ENCODE measurements around the gene ARRB2. TPM values are rescaled to one million over a fixed set of nuclear protein-coding genes. Genes with fewer than 3 reads are reported as not detected.

Gene ARRB2
- total RNA-seq: 100 to 1,000 TPM; 210 to 226 TPM

GRCh38 chr17:4709794-4710692 lies at the start of gene ARRB2:
Gene ARRB2 (plus strand): TSS chr17:4710632. CDS start chr17:4710722, 90 bp downstream.
- peak within 1 kb of the TSS; percentile 94 for H3K27ac Mint-ChIP-seq
- ChIA-PET POLR2A (interaction anchor here (0.8 to 1.4 kb wide), 3 partner anchors 80 to 190 kb away, joined by 3 to 13 read pairs (median 3); partner anchors contain the start of gene PSMB6), CTCF (interaction anchor here (0.7 to 3.4 kb wide), 17 partner anchors 9 to 230 kb away, joined by 3 to 28 read pairs (median 4); partner anchors contain the start of genes CHRNE, PLD2, PSMB6 and RNF167)
- peaks cover 5% of the 10 kb centered on the region for H3K9me3 Mint-ChIP-seq
- H3K4me1 Mint-ChIP-seq (ENCODE audit: low read depth): peaks cover 55% of the 10 kb centered on the region
- no peaks in the 10 kb centered on the region for H3K27me3 Mint-ChIP-seq
- peak within 1 kb of the TSS; percentile 98 for H3K4me3 Mint-ChIP-seq
- H3K36me3 Mint-ChIP-seq: peaks cover 13% of the 10 kb centered on the region
- intact Hi-C loops (cut with micrococcal nuclease): loop anchor here (1.0 to 10.0 kb wide), 8 partner anchors 21 to 565 kb away; partner anchors contain the start of genes CYB5D2, MED11, MINK1 and PSMB6
- peak; percentile 99 for DNase-seq

DNA sequence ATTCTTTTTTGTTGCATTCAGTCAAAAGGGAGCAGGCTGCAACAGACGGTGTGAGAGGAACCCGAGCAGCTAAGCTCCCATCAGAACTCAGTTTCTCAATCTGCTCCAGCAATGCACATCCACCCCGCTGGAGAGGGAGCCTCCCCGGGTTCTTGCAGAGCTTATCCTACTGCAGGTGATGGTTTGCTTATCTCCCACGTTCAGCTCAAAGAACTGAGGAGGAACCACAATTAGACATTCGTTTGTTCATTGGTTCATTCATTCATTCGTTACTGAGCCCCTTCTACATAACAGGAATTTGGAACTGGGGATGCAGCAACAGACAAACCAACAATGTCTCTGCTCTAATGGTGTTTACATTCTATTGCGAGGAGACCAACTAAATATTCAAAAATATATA lies 46.7 kb upstream of the ARRB2 start:
- H3K4me1 Mint-ChIP-seq (ENCODE audit: low read depth): peaks cover 2% of the 10 kb centered on the region
- ChIA-PET CTCF (interaction anchor here (1.0 kb wide), 1 partner anchor 99 kb away, joined by 3 read pairs; no protein-coding TSS in a partner anchor), POLR2A (no interaction called here)
- intact Hi-C loops (cut with micrococcal nuclease): no loop called here
- H3K4me3 Mint-ChIP-seq: no peak overlapping the region
- DNase-seq: no peak
- H3K27ac Mint-ChIP-seq: no peak overlapping the region
- H3K36me3 Mint-ChIP-seq: no peaks in the 10 kb centered on the region
- no peaks in the 10 kb centered on the region for H3K9me3 Mint-ChIP-seq
- peaks cover 2% of the 10 kb centered on the region for H3K27me3 Mint-ChIP-seq

- ChIA-PET POLR2A (no interaction called here), CTCF (interaction anchor here (1.0 kb wide), 1 partner anchor 99 kb away, joined by 3 read pairs; no protein-coding TSS in a partner anchor)
- no peaks in the 10 kb centered on the region for H3K9me3 Mint-ChIP-seq
- intact Hi-C loops (cut with micrococcal nuclease): no loop called here
- H3K27ac Mint-ChIP-seq: no peak overlapping the region
- no peaks in the 10 kb centered on the region for H3K27me3 Mint-ChIP-seq
- no peak overlapping the region for H3K4me3 Mint-ChIP-seq
- H3K36me3 Mint-ChIP-seq: no peaks in the 10 kb centered on the region
- no peaks in the 10 kb centered on the region for H3K4me1 Mint-ChIP-seq (ENCODE audit: low read depth)
- no peak for DNase-seq
Observed at GRCh38 chr17:4664230-4664629, 46.2 kb upstream of the ARRB2 start.

DNA sequence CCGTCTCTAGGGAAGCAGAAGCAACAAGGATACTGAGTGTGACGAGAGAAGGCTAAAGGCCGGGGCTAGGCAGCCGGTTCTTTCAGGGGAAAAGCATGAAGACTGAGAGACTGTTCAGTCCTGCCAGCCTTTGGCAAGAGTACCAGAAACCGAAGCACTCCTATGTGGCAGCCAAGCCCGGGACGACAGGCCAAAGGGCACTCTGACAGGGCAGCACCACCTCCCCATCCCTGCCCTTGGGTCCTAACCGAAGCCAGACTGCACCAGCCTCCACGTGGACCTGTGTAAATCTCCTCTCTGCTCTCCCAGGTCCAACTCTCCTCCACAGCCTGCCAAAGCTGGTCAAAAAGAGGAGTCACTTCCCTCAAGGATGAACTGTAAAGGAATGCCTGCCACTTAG lies 45.4 kb upstream of the ARRB2 start:
- H3K9me3 Mint-ChIP-seq: no peaks in the 10 kb centered on the region
- CTCF ChIA-PET: no interaction called here
- H3K27ac Mint-ChIP-seq: no peak overlapping the region
- no peaks in the 10 kb centered on the region for H3K27me3 Mint-ChIP-seq
- POLR2A ChIA-PET: no interaction called here
- no peaks in the 10 kb centered on the region for H3K4me1 Mint-ChIP-seq (ENCODE audit: low read depth)
- intact Hi-C loops (cut with micrococcal nuclease): no loop called here
- H3K36me3 Mint-ChIP-seq: no peaks in the 10 kb centered on the region
- no peak overlapping the region for H3K4me3 Mint-ChIP-seq
- no peak for DNase-seq

- POLR2A ChIA-PET: no interaction called here
- CTCF ChIA-PET: no interaction called here
- H3K27ac Mint-ChIP-seq: no peak overlapping the region
- no peaks in the 10 kb centered on the region for H3K9me3 Mint-ChIP-seq
- DNase-seq: no peak
- H3K4me1 Mint-ChIP-seq (ENCODE audit: low read depth): no peaks in the 10 kb centered on the region
- no peaks in the 10 kb centered on the region for H3K27me3 Mint-ChIP-seq
- peaks cover 7% of the 10 kb centered on the region for H3K36me3 Mint-ChIP-seq
- intact Hi-C loops (cut with micrococcal nuclease): no loop called here
- H3K4me3 Mint-ChIP-seq: no peak overlapping the region
Observed at GRCh38 chr17:4666296-4666695, 44.1 kb upstream of the ARRB2 start.

GRCh38 chr17:4667166-4667565 lies 43.3 kb upstream of the ARRB2 start:
- DNase-seq: no peak
- Mint-ChIP-seq H3K27ac (no peak overlapping the region), H3K4me1 (ENCODE audit: low read depth) (no peaks in the 10 kb centered on the region), H3K27me3 (no peaks in the 10 kb centered on the region), H3K4me3 (no peak overlapping the region), H3K9me3 (no peaks in the 10 kb centered on the region), H3K36me3 (peaks cover 10% of the 10 kb centered on the region)
- POLR2A ChIA-PET: interaction anchor here (0.9 kb wide), 1 partner anchor 98 kb away, joined by 3 read pairs; no protein-coding TSS in a partner anchor
- CTCF ChIA-PET: no interaction called here
- intact Hi-C loops (cut with micrococcal nuclease): no loop called here

DNA sequence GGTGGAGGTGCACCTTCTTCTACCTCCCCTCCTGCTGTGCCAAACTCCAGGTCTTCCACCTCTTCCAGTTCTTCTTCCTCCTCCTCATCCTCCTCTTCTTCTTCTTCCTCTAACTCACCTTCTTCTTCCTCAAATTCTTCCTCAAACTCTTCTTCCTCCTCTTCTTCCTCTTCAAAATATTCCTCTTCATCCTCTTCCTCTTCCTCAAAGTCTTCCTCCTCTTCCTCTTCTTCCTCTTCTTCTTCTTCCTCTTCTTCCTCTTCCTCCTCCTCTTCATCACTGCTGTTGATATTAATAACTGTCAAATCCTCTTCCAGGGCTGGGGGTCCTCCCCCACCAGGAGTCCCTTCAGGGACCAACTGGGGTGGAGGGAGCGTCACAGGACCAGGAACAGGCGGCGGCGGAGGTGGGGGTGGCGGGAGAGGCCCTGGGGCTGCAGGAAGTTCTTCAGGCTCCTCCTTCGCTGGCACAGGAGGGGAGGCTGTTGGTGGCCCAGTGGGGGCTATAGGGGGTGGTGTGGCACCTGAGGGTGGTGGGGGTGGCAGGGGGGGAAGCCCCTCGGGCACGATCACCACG lies 38.3 kb upstream of the ARRB2 start:
- DNase-seq: no peak
- H3K36me3 Mint-ChIP-seq: peaks cover 42% of the 10 kb centered on the region
- H3K4me3 Mint-ChIP-seq: no peak overlapping the region
- ChIA-PET CTCF (no interaction called here), POLR2A (no interaction called here)
- H3K9me3 Mint-ChIP-seq: no peaks in the 10 kb centered on the region
- H3K27me3 Mint-ChIP-seq: no peaks in the 10 kb centered on the region
- intact Hi-C loops (cut with micrococcal nuclease): no loop called here
- no peak overlapping the region for H3K27ac Mint-ChIP-seq
- no peaks in the 10 kb centered on the region for H3K4me1 Mint-ChIP-seq (ENCODE audit: low read depth)

DNA sequence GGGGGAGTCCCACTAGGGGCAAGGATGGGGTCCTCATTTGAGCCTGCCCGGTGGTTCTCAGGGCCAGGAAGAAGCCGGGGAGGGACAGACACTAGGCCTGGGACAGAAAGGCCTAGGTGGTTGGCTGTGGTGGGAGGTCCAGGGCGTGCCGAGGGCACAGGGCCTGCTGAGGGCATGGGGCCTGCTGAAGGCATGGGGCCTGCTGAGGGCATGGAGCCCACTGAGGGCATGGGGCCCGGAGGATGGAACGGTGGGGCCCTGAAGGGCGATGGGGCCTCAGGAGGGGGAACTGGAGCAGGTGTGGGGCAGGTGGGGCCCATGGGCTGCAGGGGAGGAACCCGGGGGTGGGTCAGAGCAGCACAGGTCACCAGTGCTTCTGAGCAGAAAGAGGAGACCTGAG lies 37.7 kb upstream of the ARRB2 start:
- Mint-ChIP-seq H3K36me3 (peaks cover 46% of the 10 kb centered on the region), H3K27ac (no peak overlapping the region), H3K9me3 (no peaks in the 10 kb centered on the region), H3K27me3 (no peaks in the 10 kb centered on the region), H3K4me1 (ENCODE audit: low read depth) (no peaks in the 10 kb centered on the region), H3K4me3 (no peak overlapping the region)
- CTCF ChIA-PET: no interaction called here
- POLR2A ChIA-PET: no interaction called here
- intact Hi-C loops (cut with micrococcal nuclease): no loop called here
- DNase-seq: no peak

GRCh38 chr17:4673169-4673568 lies 37.3 kb upstream of the ARRB2 start:
- no peak for DNase-seq
- intact Hi-C loops (cut with micrococcal nuclease): no loop called here
- H3K27ac Mint-ChIP-seq: no peak overlapping the region
- peaks cover 47% of the 10 kb centered on the region for H3K36me3 Mint-ChIP-seq
- H3K4me1 Mint-ChIP-seq (ENCODE audit: low read depth): peaks cover 2% of the 10 kb centered on the region
- ChIA-PET CTCF (no interaction called here), POLR2A (no interaction called here)
- no peaks in the 10 kb centered on the region for H3K9me3 Mint-ChIP-seq
- no peaks in the 10 kb centered on the region for H3K27me3 Mint-ChIP-seq
- H3K4me3 Mint-ChIP-seq: no peak overlapping the region

DNA sequence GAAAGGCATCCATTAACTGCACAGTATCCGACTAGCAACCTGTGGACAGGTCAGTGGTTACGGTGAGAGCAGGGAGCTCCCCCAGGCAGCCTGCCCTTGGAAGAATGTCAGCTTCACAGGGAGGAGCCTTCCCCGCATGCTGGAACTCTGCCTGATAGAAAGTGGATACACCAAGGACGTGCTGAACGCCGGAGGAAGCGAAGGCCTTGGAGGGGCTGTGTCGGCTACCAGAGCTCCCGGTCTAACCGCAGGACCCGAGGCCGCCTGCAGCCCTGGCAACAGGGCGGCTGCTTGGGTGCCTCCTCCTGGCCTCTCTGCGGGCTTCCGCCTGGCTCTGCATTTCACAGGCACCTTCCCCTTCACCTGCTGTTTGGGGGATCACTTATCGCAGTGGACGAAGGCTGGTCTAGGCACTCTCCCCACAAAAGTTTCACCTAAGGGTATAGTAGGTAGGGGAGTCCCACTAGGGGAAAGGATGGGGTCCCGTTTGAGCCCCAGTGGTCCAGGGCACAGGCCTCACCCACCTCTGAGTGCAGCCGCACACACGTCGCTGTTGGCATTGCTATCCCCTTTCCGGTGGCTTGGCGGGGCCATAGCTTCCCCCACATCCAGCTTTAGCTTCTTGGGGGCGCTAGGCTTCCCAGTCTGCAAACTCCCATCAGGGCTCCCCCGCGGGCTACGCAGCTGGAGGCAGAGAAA lies 36.3 kb upstream of the ARRB2 start:
- peaks cover 9% of the 10 kb centered on the region for H3K4me1 Mint-ChIP-seq (ENCODE audit: low read depth)
- peaks cover 52% of the 10 kb centered on the region for H3K36me3 Mint-ChIP-seq
- intact Hi-C loops (cut with micrococcal nuclease): no loop called here
- ChIA-PET CTCF (no interaction called here), POLR2A (no interaction called here)
- no peak overlapping the region for H3K27ac Mint-ChIP-seq
- no peaks in the 10 kb centered on the region for H3K9me3 Mint-ChIP-seq
- no peaks in the 10 kb centered on the region for H3K27me3 Mint-ChIP-seq
- H3K4me3 Mint-ChIP-seq: no peak overlapping the region
- no peak for DNase-seq

GRCh38 chr17:4674685-4674998 lies 35.8 kb upstream of the ARRB2 start:
- no peak for DNase-seq
- Mint-ChIP-seq H3K27me3 (no peaks in the 10 kb centered on the region), H3K27ac (no peak overlapping the region), H3K4me1 (ENCODE audit: low read depth) (peaks cover 11% of the 10 kb centered on the region), H3K36me3 (peaks cover 55% of the 10 kb centered on the region), H3K9me3 (no peaks in the 10 kb centered on the region), H3K4me3 (no peak overlapping the region)
- ChIA-PET POLR2A (no interaction called here), CTCF (no interaction called here)
- intact Hi-C loops (cut with micrococcal nuclease): no loop called here

- intact Hi-C loops (cut with micrococcal nuclease): no loop called here
- CTCF ChIA-PET: no interaction called here
- peaks cover 56% of the 10 kb centered on the region for H3K36me3 Mint-ChIP-seq
- no peak overlapping the region for H3K27ac Mint-ChIP-seq
- H3K4me3 Mint-ChIP-seq: no peak overlapping the region
- POLR2A ChIA-PET: interaction anchor here (0.7 kb wide), 1 partner anchor 44 kb away, joined by 3 read pairs; no protein-coding TSS in a partner anchor
- H3K4me1 Mint-ChIP-seq (ENCODE audit: low read depth): peaks cover 11% of the 10 kb centered on the region
- H3K27me3 Mint-ChIP-seq: no peaks in the 10 kb centered on the region
- H3K9me3 Mint-ChIP-seq: no peaks in the 10 kb centered on the region
- no peak for DNase-seq
Observed at GRCh38 chr17:4675791-4676190, 34.6 kb upstream of the ARRB2 start.

Measured in activated CD4-positive, alpha-beta memory T cell treated with anti-CD3 and anti-CD28 coated beads for 36 hours (primary cell).